PC-9 (cell line): ENCODE results near the gene CISTR. TPM values are rescaled to one million over a fixed set of nuclear protein-coding genes. Genes with fewer than 3 reads are reported as not detected.

Experiments
- BruUV-seq: library from RNA; stranded (reverse); fragments of 400-500 nt; replicated peaks from 2 replicates; lab custom pipeline; 2021; lab: Mats Ljungman, UMichigan
- CTCF ChIA-PET: fragments of 300-600 bp; sonication (Branson Sonifier 250); formaldehyde crosslinking; loops from one replicate; lab custom pipeline; 2022; ENCODE audit warnings: antibody characterized with exemption; lab: Charles Lee
- POLR2A ChIA-PET: fragments of 300-600 bp; sonication (Branson Sonifier 250); formaldehyde crosslinking; loops from one replicate; lab custom pipeline; 2022; ENCODE audit warnings: antibody characterized with exemption; ENCODE audit not compliant: unreplicated experiment; lab: Charles Lee
- DNase-seq, 2 experiments: peaks; one replicate each; pipeline versions ENCODE4 v3.0.0 to v3.0.0-alpha.2; 2015 to 2022; ENCODE audit warnings: mixed read lengths in 1 of 2
- H2AFZ ChIP-seq: fragments of 200-600 bp; sonication (generic); 2 replicates; pipeline ENCODE4 v1.8.1; 2017; ENCODE audit warnings: antibody characterized with exemption
- H3F3A ChIP-seq: fragments of 200-600 bp; sonication (generic); 2 replicates; pipeline ENCODE4 v1.8.1; 2017; ENCODE audit warnings: antibody characterized with exemption, mild to moderate bottlenecking, low read depth; ENCODE audit not compliant: insufficient read depth
- H3K27ac ChIP-seq: fragments of 200-600 bp; sonication (generic); 2 replicates; pipeline ENCODE4 v1.6.1; 2016; ENCODE audit warnings: mixed run types
- H3K27me3 ChIP-seq: fragments of 200-600 bp; sonication (generic); 2 replicates; pipeline ENCODE4 v1.6.1; 2016; ENCODE audit warnings: low read depth, mixed run types; ENCODE audit not compliant: insufficient read depth
- H3K36me3 ChIP-seq: fragments of 200-600 bp; sonication (generic); 2 replicates; pipeline ENCODE4 v1.6.1; 2016; ENCODE audit warnings: low read depth, mixed run types
- H3K4me1 ChIP-seq: fragments of 200-600 bp; sonication (generic); replicated peaks from 2 replicates; pipeline ENCODE4 v1.6.1; 2016; ENCODE audit warnings: mixed run types; ENCODE audit not compliant: insufficient read depth
- H3K4me2 ChIP-seq: fragments of 200-600 bp; sonication (generic); 2 replicates; pipeline ENCODE4 v1.6.1; 2017; ENCODE audit warnings: mixed run types
- H3K4me3 ChIP-seq: fragments of 200-600 bp; sonication (generic); 2 replicates; pipeline ENCODE4 v1.6.1; 2016; ENCODE audit warnings: mixed run types
- H3K79me2 ChIP-seq: fragments of 200-600 bp; sonication (generic); 2 replicates; pipeline ENCODE4 v1.6.1; 2017; ENCODE audit warnings: low read depth, mixed run types
- H3K9me2 ChIP-seq: fragments of 200-600 bp; sonication (generic); 2 replicates; pipeline ENCODE4 v1.8.1; 2017; ENCODE audit warnings: mild to moderate bottlenecking; ENCODE audit not compliant: insufficient read depth
- H3K9me3 ChIP-seq: fragments of 200-600 bp; sonication (generic); 2 replicates; pipeline ENCODE4 v1.8.1; 2016; ENCODE audit warnings: low read depth; ENCODE audit not compliant: insufficient read depth
- H4K20me1 ChIP-seq: fragments of 200-600 bp; sonication (generic); 2 replicates; pipeline ENCODE4 v1.8.1; 2017; ENCODE audit not compliant: insufficient read depth
- CTCF ChIP-seq: fragments of 200-600 bp; sonication (generic); conservative IDR thresholded peaks from 2 replicates; pipeline ENCODE4 v1.6.1; 2017; ENCODE audit warnings: mixed run types, antibody characterized with exemption, mild to moderate bottlenecking, moderate library complexity
- EZH2 ChIP-seq: fragments of 200-600 bp; sonication (generic); IDR thresholded peaks from 2 replicates; pipeline ENCODE4 v1.8.0; 2017; ENCODE audit warnings: antibody characterized with exemption, low read depth
- intact Hi-C: fragments of 100-400 bp; cut with micrococcal nuclease; formaldehyde crosslinking; loops from one replicate; pipeline ENCODE4 v1.10.0; 2022; ENCODE audit not compliant: unreplicated experiment
- total RNA-seq: library from RNA; stranded (reverse); gene quantifications from 2 replicates; pipeline ENCODE4 v1.2.3, GENCODE V29; 2021

CISTR gene
- total RNA-seq, 1 experiment from 2014 or later, result not detected

DNA sequence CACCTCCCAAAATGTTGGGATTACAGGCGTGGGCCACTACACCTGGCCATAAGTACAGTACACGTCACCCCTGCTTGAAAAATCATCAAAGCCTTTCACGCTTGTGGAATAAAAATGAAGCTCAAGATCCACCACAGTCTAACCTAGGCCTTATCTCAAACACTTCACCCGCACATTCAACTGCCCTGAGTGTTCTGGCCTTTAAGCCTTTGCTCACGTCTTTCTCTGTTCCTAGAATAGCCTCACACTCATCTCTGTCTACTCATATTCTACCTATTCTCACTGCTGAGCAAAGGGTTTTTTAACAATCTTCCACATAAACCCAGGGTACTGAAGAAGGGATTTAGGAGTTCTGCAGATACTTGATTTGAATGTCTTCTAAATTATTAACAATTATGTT is 34.5 kb downstream of the CISTR start:
- intact Hi-C loops, result no loop called here
- CTCF ChIA-PET, result no interaction called here
- Histone ChIP-seq H3K4me2 (no peak overlapping the region), H3K27me3 (no peaks in the 10 kb centered on the region), H4K20me1 (no peaks in the 10 kb centered on the region), H3K36me3 (no peaks in the 10 kb centered on the region), H3K4me3 (no peak overlapping the region), H3K79me2 (no peaks in the 10 kb centered on the region), H3F3A (no peaks in the 10 kb centered on the region), H3K4me1 (no peaks in the 10 kb centered on the region), H3K9me2 (no peaks in the 10 kb centered on the region), H3K9me3 (no peaks in the 10 kb centered on the region), H3K27ac (no peak overlapping the region), H2AFZ (no peak overlapping the region)
- BruUV-seq, result no TSS peak
- TF ChIP-seq CTCF (no peak), EZH2 (no peak)
- DNase-seq, result no peak
- POLR2A ChIA-PET, result no interaction called here

DNA sequence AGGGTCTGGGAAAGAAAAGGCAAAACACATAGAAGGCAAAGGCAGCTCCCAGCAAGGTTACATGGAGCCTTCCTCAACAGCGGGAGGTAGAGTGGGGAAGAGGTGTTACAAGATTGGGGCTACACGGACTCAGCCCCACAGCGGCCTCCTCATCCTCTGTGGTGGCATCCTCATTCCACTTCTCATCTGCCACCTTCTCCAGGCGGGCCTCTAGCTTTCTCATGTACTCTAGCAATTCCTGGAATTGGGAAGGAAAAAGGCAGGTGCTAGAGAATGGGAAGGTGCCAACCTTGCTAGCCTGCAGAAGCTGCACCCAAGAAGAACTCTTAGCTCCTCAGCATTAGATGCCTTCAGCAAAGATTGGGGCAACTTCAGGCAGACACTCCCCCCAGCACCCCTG is 37.8 kb downstream of the CISTR start:
- no peaks in the 10 kb centered on the region for H3K79me2 ChIP-seq
- H3F3A ChIP-seq, result no peaks in the 10 kb centered on the region
- CTCF ChIA-PET, result no interaction called here
- H2AFZ ChIP-seq, result no peak overlapping the region
- no peak overlapping the region for H3K4me2 ChIP-seq
- no TSS peak for BruUV-seq
- no peak overlapping the region for H3K4me3 ChIP-seq
- intact Hi-C loops, result no loop called here
- no peak for TF ChIP-seq EZH2
- no peak for TF ChIP-seq CTCF
- H3K4me1 ChIP-seq, result no peaks in the 10 kb centered on the region
- H3K9me3 ChIP-seq, result no peaks in the 10 kb centered on the region
- DNase-seq, result no peak
- no peak overlapping the region for H3K27ac ChIP-seq
- H3K36me3 ChIP-seq, result no peaks in the 10 kb centered on the region
- H4K20me1 ChIP-seq, result no peaks in the 10 kb centered on the region
- H3K27me3 ChIP-seq, result peaks cover 7% of the 10 kb centered on the region
- POLR2A ChIA-PET, result no interaction called here
- no peaks in the 10 kb centered on the region for H3K9me2 ChIP-seq

GRCh38 chr12:53713516-53713915 is 38.3 kb downstream of the CISTR start:
- POLR2A ChIA-PET, result no interaction called here
- no peaks in the 10 kb centered on the region for H3K79me2 ChIP-seq
- no peaks in the 10 kb centered on the region for H3K9me2 ChIP-seq
- H4K20me1 ChIP-seq, result no peaks in the 10 kb centered on the region
- no peaks in the 10 kb centered on the region for H3F3A ChIP-seq
- intact Hi-C loops, result no loop called here
- H3K36me3 ChIP-seq, result no peaks in the 10 kb centered on the region
- H3K4me2 ChIP-seq, result no peak overlapping the region
- no peak overlapping the region for H2AFZ ChIP-seq
- TF ChIP-seq CTCF (no peak), EZH2 (no peak)
- no peak for DNase-seq
- peaks cover 12% of the 10 kb centered on the region for H3K27me3 ChIP-seq
- H3K9me3 ChIP-seq, result no peaks in the 10 kb centered on the region
- CTCF ChIA-PET, result interaction anchor here (0.6 kb wide), 1 partner anchor 181 kb away, joined by 4 read pairs; no protein-coding TSS in a partner anchor
- no peak overlapping the region for H3K4me3 ChIP-seq
- no peaks in the 10 kb centered on the region for H3K4me1 ChIP-seq
- no TSS peak for BruUV-seq
- no peak overlapping the region for H3K27ac ChIP-seq
